HepG2 (cell line): ENCODE data around the gene UPF3A. TPM values are rescaled to one million over a fixed set of nuclear protein-coding genes. Genes with fewer than 3 reads are reported as not detected.

Experiments used
- ATAC-seq: fragments of 200-7000 bp; cut with Tn5 transposase; 3 replicates; pipeline ENCODE4 v1.9.1; 2020; ENCODE audit warnings: mild to moderate bottlenecking, moderate library complexity
- BruUV-seq: library from RNA; stranded (reverse); fragments of 400-500 nt; replicated peaks from 2 replicates; lab custom pipeline; 2021; lab: Mats Ljungman, UMichigan
- CTCF ChIA-PET: fragments of 300-600 bp; formaldehyde crosslinking; extraction: SDS; loops from one replicate; lab custom pipeline; 2021; ENCODE audit warnings: low total read pairs, inconsistent platforms, low intra/inter-chr PET ratio; lab: Yijun Ruan, JAX
- POLR2A ChIA-PET: fragments of 350-600 bp; sonication (Branson Sonifier 250); formaldehyde crosslinking; loops from one replicate; lab custom pipeline; 2020; ENCODE audit warnings: antibody characterized with exemption, inconsistent platforms; lab: Yijun Ruan, JAX
- DNase-seq: peaks from one replicate; pipeline ENCODE4 v3.0.0-alpha.2; 2015; ENCODE audit warnings: low spot score
- FAIRE-seq: peaks from 3 replicates; lab custom pipeline; 2011; peaks lifted over from hg19 to GRCh38; lab: Jason Lieb, UNC
- H2AFZ ChIP-seq: one replicate; pipeline ENCODE4 v1.6.1; 2011; ENCODE audit warnings: low read length, inconsistent platforms
- H3K27ac ChIP-seq: fragments of 300-600 bp; 3 replicates; pipeline ENCODE4 v1.8.0; 2011; ENCODE audit warnings: mixed run types, mild to moderate bottlenecking, mixed read lengths, low read length, inconsistent platforms; ENCODE audit not compliant: insufficient read depth; ENCODE audit errors: extremely low read length
- H3K27me3 ChIP-seq, 2 experiments: fragments of 200-600 bp in 1 of 2; 2 replicates in 1 of 2; 3 replicates in 1 of 2; pipeline versions ENCODE4 v1.6.0 to v1.8.0; 2011; ENCODE audit warnings: low read length in 2 of 2, mild to moderate bottlenecking in 2 of 2, moderate library complexity in 2 of 2, inconsistent platforms in 1 of 2; ENCODE audit not compliant: insufficient read depth in 2 of 2, control insufficient read depth in 1 of 2
- H3K36me3 ChIP-seq, 2 experiments: fragments of 200-600 bp in 1 of 2; replicated peaks in 1 of 2; 2 replicates in 1 of 2; 3 replicates in 1 of 2; pipeline versions ENCODE4 v1.5.1 to v1.8.0; 2011; ENCODE audit warnings: low read length in 2 of 2, inconsistent platforms in 1 of 2; ENCODE audit not compliant: insufficient read depth in 2 of 2, control insufficient read depth in 1 of 2
- H3K4me1 ChIP-seq: 2 replicates; pipeline ENCODE4 v1.5.1; 2012; ENCODE audit warnings: low read length, inconsistent platforms; ENCODE audit not compliant: insufficient read depth
- H3K4me2 ChIP-seq: 2 replicates; pipeline ENCODE4 v1.6.0; 2011; ENCODE audit warnings: low read depth, low read length, inconsistent platforms
- H3K4me3 ChIP-seq, 3 experiments: fragments of 200-600 bp in 1 of 3; sonication (generic), shearing (Covaris generic) in 1 of 3; replicated peaks in 1 of 3; 2 replicates each; pipeline ENCODE4 v1.5.1; 2011 to 2016; ENCODE audit warnings: low read length in 3 of 3, inconsistent platforms in 2 of 3, low read depth in 2 of 3, mild to moderate bottlenecking in 2 of 3, control low read depth in 1 of 3, mixed read lengths in 1 of 3; ENCODE audit not compliant: insufficient read depth in 1 of 3
- H3K79me2 ChIP-seq: one replicate; pipeline ENCODE4 v1.6.1; 2011; ENCODE audit warnings: low read length, inconsistent platforms; ENCODE audit not compliant: insufficient read depth
- H3K9ac ChIP-seq: 2 replicates; pipeline ENCODE4 v1.6.0; 2011; ENCODE audit warnings: mild to moderate bottlenecking, low read depth, low read length, inconsistent platforms; ENCODE audit not compliant: insufficient read depth
- H3K9me3 ChIP-seq: 2 replicates; pipeline ENCODE4 v1.5.1; 2012; ENCODE audit warnings: mild to moderate bottlenecking, low read length
- H4K20me1 ChIP-seq: 2 replicates; pipeline ENCODE4 v1.6.0; 2011; ENCODE audit warnings: inconsistent platforms, mild to moderate bottlenecking, low read length, moderate library complexity; ENCODE audit not compliant: insufficient read depth
- BATF2 ChIP-seq: sonication (generic); formaldehyde crosslinking; IDR thresholded peaks from 2 replicates; pipeline ENCODE4 v1.8.0; 2022; ENCODE audit warnings: mild to moderate bottlenecking, missing genetic modification reagents, moderate library complexity
- EHMT2 ChIP-seq: fragments of 200-600 bp; sonication (generic); IDR thresholded peaks from 2 replicates; pipeline ENCODE4 v1.7.0; 2017; ENCODE audit warnings: antibody characterized with exemption, low read depth, low read length, borderline replicate concordance
- GTF2F1 ChIP-seq: fragments of 150-350 bp; IDR thresholded peaks from 2 replicates; pipeline ENCODE4 v1.6.1; 2014; ENCODE audit warnings: low read length
- MAFK ChIP-seq, 2 experiments: IDR thresholded peaks in 1 of 2; conservative IDR thresholded peaks in 1 of 2; 2 replicates each; pipeline ENCODE4 v1.6.1; 2011; ENCODE audit warnings: improper control_type of control experiment in 2 of 2, low read length in 2 of 2
- NBN ChIP-seq: fragments of 450-650 bp; conservative IDR thresholded peaks from 2 replicates; pipeline ENCODE4 v1.6.1; 2017
- NR3C1 ChIP-seq: sonication (generic); formaldehyde crosslinking; IDR thresholded peaks from 2 replicates; pipeline ENCODE4 v1.4.0; 2020; ENCODE audit warnings: missing genetic modification reagents
- SALL2 ChIP-seq: sonication (generic); formaldehyde crosslinking; IDR thresholded peaks from 2 replicates; pipeline ENCODE4 v1.8.1; 2023; ENCODE audit warnings: mild to moderate bottlenecking, missing genetic modification reagents, inconsistent platforms
- SMAD3 ChIP-seq: sonication (generic); formaldehyde crosslinking; IDR thresholded peaks from 2 replicates; pipeline ENCODE4 v1.4.0; 2020; ENCODE audit warnings: missing genetic modification reagents
- SMYD3 ChIP-seq: sonication (generic); formaldehyde crosslinking; IDR thresholded peaks from 2 replicates; pipeline ENCODE4 v1.8.1; 2023; ENCODE audit warnings: mild to moderate bottlenecking, missing genetic modification reagents
- TCF7 ChIP-seq: sonication (generic); IDR thresholded peaks from 2 replicates; pipeline ENCODE4 v1.6.1; 2016; ENCODE audit warnings: antibody characterized with exemption, low read depth
- ZBTB42 ChIP-seq: sonication (generic); formaldehyde crosslinking; IDR thresholded peaks from 2 replicates; pipeline ENCODE4 v1.5.0; 2020; ENCODE audit warnings: mild to moderate bottlenecking, missing genetic modification reagents
- ZNF841 ChIP-seq: sonication (generic); formaldehyde crosslinking; IDR thresholded peaks from 2 replicates; pipeline ENCODE4 v1.8.1; 2023; ENCODE audit warnings: missing genetic modification reagents, borderline replicate concordance
- WGBS: methylation state at CpG from one replicate; pipeline ENCODE4 v1.1.6; 2017; ENCODE audit warnings: low lambda C conversion rate; 5-methylcytosine and 5-hydroxymethylcytosine counted together
- in situ Hi-C: cut with HindIII; loops from 2 replicates; pipeline ENCODE4 v1.10.0; 2017; ENCODE audit warnings: low pct_unique_long_range_greater_than_20kb; ENCODE audit not compliant: extremely low pct_ligation_motif_present
- intact Hi-C: fragments of 100-400 bp; cut with micrococcal nuclease; formaldehyde crosslinking; loops from one replicate; pipeline ENCODE4 v1.10.0; 2022; ENCODE audit not compliant: unreplicated experiment
- polyA plus RNA-seq, 8 experiments: library from polyadenylated mRNA; depleted of rRNA in 3 of 8; stranded (reverse) in 7 of 8; unstranded in 1 of 8; fragments of >200 nt; fragmentation: Illumina TruSeq in 4 of 8; extraction: Trizol in 4 of 8; gene quantifications; 2 replicates each; pipeline versions ENCODE4 v1.2.1 to v1.2.3, GENCODE V29; 2011 to 2016; ENCODE audit warnings: low read depth in 4 of 8, missing spikeins in 1 of 8, mixed read lengths in 1 of 8; ENCODE audit not compliant: insufficient read depth in 1 of 8
- total RNA-seq, 5 experiments: library from RNA; depleted of rRNA; stranded (reverse); fragments of >200 nt; fragmentation: Illumina TruSeq; extraction: Trizol; gene quantifications; 2 replicates each; pipeline ENCODE4 v1.2.3, GENCODE V29; 2016; ENCODE audit warnings: low read depth in 1 of 5
- TF ChIP-seq, protein P1 (sequence below): sonication (generic); formaldehyde crosslinking; IDR thresholded peaks from 2 replicates; pipeline ENCODE4 v1.5.0; 2020; ENCODE audit warnings: mild to moderate bottlenecking, missing genetic modification reagents
- TF ChIP-seq, protein P2 (sequence below): sonication (generic); formaldehyde crosslinking; conservative IDR thresholded peaks from 2 replicates; pipeline ENCODE4 v1.4.0; 2020; ENCODE audit warnings: missing genetic modification reagents
- TF ChIP-seq, protein P3 (sequence below): sonication (generic); formaldehyde crosslinking; IDR thresholded peaks from 2 replicates; pipeline ENCODE4 v1.5.0; 2020; ENCODE audit warnings: mild to moderate bottlenecking, low read depth, missing genetic modification reagents, borderline replicate concordance

The UPF3A gene
- total and polyA plus RNA-seq, 2 of the 13 experiments (the other 11 are each of a cell fraction or from before 2014, with no cell fraction given) = 60.2 to 63.8 TPM

GRCh38 chr13:114258589-114258988 lies 22.8 kb upstream of the UPF3A start:
- H3K9ac ChIP-seq = no peak overlapping the region
- H3K27me3 ChIP-seq = no peaks in the 10 kb centered on the region
- no TSS peak for BruUV-seq
- no peaks in the 10 kb centered on the region for H4K20me1 ChIP-seq
- TF ChIP-seq GTF2F1 (no peak), MAFK (conservative IDR thresholded peaks at IDR 0.05 in 1 of 2, IDR thresholded peaks at IDR 0.05 in 1 of 2; ENCODE audit: low read length in 2 of 2) (peak in 1 of 2 experiments; percentile 13; a peak in 1 of 4 replicates)
- H2AFZ ChIP-seq = no peak overlapping the region
- no peak for DNase-seq
- no peaks in the 10 kb centered on the region for H3K79me2 ChIP-seq
- intact Hi-C loops = no loop called here
- H3K9me3 ChIP-seq = no peaks in the 10 kb centered on the region
- no peak for FAIRE-seq
- no peak overlapping the region for H3K27ac ChIP-seq
- H3K36me3 ChIP-seq = peaks cover 24 to 80% of the 10 kb centered on the region in 2 experiments
- ATAC-seq = no peak
- H3K4me3 ChIP-seq = no peak overlapping the region
- ChIA-PET CTCF (no interaction called here), POLR2A (no interaction called here)
- in situ Hi-C loops = no loop called here
- H3K4me1 ChIP-seq = no peaks in the 10 kb centered on the region
- 99% methylated on average over 8 of the region's 8 CpGs for WGBS
- H3K4me2 ChIP-seq = no peak overlapping the region

DNA sequence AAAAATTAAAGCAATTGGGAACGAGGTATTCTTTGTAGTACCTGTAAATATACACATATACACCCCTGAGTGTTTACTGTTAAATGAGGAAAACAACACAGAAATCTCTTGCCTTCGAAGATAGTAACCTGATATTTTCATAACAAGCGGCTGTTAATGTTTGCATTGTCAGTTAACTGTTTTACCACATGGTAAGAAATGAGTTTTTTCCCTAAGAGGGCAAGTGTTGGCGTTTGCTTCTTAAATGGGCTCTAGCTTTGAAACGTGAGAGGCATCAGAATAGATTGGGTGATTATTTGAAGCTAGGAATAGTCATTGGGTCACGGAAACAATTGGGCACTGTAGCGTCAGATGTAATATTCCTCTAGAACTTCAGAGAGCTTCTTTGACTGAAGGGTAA lies 22.0 kb upstream of the UPF3A start:
- no peak for ATAC-seq
- WGBS = 97% methylated on average over 7 of the region's 7 CpGs
- no peak for TF ChIP-seq ZNF841 (CRISPR knock-in tag)
- no peak for TF ChIP-seq TCF7
- TF ChIP-seq SMAD3 (CRISPR knock-in tag) = no peak
- TF ChIP-seq, protein P1, sequence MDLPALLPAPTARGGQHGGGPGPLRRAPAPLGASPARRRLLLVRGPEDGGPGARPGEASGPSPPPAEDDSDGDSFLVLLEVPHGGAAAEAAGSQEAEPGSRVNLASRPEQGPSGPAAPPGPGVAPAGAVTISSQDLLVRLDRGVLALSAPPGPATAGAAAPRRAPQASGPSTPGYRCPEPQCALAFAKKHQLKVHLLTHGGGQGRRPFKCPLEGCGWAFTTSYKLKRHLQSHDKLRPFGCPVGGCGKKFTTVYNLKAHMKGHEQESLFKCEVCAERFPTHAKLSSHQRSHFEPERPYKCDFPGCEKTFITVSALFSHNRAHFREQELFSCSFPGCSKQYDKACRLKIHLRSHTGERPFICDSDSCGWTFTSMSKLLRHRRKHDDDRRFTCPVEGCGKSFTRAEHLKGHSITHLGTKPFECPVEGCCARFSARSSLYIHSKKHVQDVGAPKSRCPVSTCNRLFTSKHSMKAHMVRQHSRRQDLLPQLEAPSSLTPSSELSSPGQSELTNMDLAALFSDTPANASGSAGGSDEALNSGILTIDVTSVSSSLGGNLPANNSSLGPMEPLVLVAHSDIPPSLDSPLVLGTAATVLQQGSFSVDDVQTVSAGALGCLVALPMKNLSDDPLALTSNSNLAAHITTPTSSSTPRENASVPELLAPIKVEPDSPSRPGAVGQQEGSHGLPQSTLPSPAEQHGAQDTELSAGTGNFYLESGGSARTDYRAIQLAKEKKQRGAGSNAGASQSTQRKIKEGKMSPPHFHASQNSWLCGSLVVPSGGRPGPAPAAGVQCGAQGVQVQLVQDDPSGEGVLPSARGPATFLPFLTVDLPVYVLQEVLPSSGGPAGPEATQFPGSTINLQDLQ = no peak
- TF ChIP-seq NR3C1 (CRISPR knock-in tag) = no peak
- TF ChIP-seq ZBTB42 (CRISPR knock-in tag) = no peak
- no peak for TF ChIP-seq SMYD3 (CRISPR knock-in tag)
- TF ChIP-seq SALL2 = no peak
- no peak for TF ChIP-seq NBN
- TF ChIP-seq, protein P2, sequence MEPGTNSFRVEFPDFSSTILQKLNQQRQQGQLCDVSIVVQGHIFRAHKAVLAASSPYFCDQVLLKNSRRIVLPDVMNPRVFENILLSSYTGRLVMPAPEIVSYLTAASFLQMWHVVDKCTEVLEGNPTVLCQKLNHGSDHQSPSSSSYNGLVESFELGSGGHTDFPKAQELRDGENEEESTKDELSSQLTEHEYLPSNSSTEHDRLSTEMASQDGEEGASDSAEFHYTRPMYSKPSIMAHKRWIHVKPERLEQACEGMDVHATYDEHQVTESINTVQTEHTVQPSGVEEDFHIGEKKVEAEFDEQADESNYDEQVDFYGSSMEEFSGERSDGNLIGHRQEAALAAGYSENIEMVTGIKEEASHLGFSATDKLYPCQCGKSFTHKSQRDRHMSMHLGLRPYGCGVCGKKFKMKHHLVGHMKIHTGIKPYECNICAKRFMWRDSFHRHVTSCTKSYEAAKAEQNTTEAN = no peak
- TF ChIP-seq, protein P3, sequence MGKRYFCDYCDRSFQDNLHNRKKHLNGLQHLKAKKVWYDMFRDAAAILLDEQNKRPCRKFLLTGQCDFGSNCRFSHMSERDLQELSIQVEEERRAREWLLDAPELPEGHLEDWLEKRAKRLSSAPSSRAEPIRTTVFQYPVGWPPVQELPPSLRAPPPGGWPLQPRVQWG = no peak
- TF ChIP-seq BATF2 = no peak
- no peak for TF ChIP-seq EHMT2

More for the DNA sequence above, 22.0 kb upstream of the UPF3A start:
- H3K9ac ChIP-seq = no peak overlapping the region
- H3K79me2 ChIP-seq = no peaks in the 10 kb centered on the region
- in situ Hi-C loops (no loop called here), intact Hi-C loops (no loop called here)
- H3K4me1 ChIP-seq = no peaks in the 10 kb centered on the region
- no peak overlapping the region for H3K4me2 ChIP-seq
- H3K36me3 ChIP-seq = peaks cover 25 to 83% of the 10 kb centered on the region in 2 experiments
- no peaks in the 10 kb centered on the region for H3K9me3 ChIP-seq
- POLR2A ChIA-PET = no interaction called here
- DNase-seq (no peak), FAIRE-seq (no peak)
- no peak overlapping the region for H3K4me3 ChIP-seq
- CTCF ChIA-PET = no interaction called here
- no peaks in the 10 kb centered on the region for H4K20me1 ChIP-seq
- H3K27ac ChIP-seq = no peak overlapping the region
- no TSS peak for BruUV-seq
- H3K27me3 ChIP-seq = no peaks in the 10 kb centered on the region
- no peak overlapping the region for H2AFZ ChIP-seq
